LNCAP (cell line): ENCODE data around the gene OR5B12.

ENCODE experiments used
- TF ChIP-seq, protein P1 (sequence below): fragments of 450-650 bp; IDR thresholded peaks from 2 replicates; pipeline ENCODE4 v1.5.1; 2017; ENCODE audit warnings: mild to moderate bottlenecking

OR5B12 gene

DNA sequence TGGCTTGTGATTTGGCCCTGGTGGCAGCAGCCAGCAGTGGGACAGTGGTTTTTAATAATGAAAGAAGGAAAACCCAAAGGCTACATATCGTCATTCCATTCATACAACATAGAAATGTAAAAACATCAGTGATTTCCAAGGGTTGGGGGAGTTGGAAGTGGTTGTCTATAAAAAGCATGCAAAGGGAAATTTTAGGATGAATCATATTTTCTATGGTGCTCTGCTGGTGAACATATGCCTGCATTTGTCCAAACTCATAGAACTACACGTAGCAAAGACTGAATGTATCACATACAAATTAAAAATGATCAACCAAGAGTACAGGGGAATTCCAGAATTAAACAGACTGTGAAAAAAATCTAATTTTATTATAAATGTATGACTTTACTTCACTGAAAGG lies 46.5 kb downstream of the OR5B12 start:
- TF ChIP-seq, protein P1, sequence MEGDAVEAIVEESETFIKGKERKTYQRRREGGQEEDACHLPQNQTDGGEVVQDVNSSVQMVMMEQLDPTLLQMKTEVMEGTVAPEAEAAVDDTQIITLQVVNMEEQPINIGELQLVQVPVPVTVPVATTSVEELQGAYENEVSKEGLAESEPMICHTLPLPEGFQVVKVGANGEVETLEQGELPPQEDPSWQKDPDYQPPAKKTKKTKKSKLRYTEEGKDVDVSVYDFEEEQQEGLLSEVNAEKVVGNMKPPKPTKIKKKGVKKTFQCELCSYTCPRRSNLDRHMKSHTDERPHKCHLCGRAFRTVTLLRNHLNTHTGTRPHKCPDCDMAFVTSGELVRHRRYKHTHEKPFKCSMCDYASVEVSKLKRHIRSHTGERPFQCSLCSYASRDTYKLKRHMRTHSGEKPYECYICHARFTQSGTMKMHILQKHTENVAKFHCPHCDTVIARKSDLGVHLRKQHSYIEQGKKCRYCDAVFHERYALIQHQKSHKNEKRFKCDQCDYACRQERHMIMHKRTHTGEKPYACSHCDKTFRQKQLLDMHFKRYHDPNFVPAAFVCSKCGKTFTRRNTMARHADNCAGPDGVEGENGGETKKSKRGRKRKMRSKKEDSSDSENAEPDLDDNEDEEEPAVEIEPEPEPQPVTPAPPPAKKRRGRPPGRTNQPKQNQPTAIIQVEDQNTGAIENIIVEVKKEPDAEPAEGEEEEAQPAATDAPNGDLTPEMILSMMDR: no peak

DNA sequence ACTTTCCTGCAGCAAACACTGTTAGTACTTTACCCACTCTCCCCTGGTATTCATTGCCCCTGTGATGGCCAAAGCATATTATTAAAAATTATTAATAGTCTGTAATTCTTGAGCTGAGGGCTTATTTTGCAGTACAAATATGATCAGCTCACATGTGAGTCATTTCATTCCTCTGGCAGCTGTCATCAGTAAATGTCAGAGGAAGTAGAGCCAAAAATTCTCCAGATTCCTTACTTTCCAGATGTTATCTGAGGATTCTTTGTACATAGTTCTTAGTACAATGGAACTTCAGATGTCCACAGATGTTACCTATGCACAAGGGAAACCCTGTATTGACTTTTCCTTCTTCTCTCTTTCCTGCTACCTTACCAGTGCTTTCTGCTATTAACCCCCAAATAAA lies 47.8 kb downstream of the OR5B12 start:
- TF ChIP-seq, protein P1: no peak

DNA sequence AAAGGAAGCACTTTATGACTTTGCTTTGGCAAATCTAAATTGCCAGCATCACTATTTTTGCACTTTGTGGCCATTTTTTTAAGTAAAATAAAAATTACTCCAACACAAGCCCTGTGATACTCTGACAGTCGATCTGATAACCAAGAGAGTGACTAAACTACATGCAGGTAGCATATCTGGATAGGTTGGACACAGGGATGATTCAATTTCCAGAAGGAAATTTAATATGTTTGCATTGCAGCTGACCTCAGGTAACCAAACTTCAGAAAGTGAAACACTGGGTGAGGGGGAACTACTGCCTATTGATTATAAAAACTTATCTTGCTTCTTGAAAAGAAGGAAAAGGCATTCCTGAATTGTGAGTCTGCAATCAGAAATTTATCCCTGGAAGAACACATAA lies 49.3 kb downstream of the OR5B12 start:
- TF ChIP-seq, protein P1: no peak

DNA sequence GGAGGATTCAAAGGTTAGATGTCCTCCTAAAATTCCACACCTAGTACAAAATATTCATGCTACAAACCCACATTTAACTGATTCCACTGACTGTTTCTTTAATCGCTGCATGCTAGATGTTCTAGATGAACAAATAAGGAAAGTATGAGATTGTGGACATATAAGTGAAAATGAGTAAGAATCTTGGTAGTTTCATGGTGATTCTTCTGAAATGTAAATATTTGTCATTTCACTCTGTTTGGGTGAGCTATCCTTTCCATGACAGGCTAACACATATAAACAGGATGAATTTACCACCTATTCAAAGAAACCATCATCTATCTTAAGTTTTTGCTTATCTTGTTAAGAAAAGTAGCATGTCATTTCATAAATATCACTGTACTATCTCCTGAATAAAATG lies 50.2 kb downstream of the OR5B12 start:
- TF ChIP-seq, protein P1: no peak

DNA sequence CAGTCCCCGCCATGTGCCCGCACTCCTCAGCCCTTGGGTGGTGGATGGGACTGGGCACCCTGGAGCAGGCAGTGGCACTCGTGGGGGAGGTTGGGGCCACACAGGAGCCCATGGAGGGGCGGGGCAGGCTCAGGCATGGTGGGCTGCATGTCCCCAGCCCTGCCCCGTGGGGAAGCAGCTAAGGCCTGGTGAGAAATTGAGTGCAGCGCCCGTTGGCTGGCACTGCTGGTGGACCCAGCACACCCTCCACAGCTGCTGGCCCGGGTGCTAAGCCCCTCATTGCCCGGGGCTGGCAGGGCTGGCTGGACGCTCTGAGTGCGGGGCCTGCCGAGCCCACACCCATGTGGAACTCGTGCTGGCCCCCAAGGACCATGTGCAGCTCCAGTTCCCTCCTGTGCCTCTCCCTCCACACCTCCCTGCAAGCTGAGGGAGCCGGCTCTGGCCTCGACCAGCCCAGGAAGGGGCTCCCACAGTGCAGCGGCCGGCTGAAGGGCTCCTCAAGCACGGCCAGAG lies 51.4 kb downstream of the OR5B12 start:
- TF ChIP-seq, protein P1: no peak
